C4-2B (cell line): ENCODE results near the gene TSHR.
"Not testable (repeated sequence)": the region's sequence is repeated elsewhere in the genome, so short reads cannot be mapped to it uniquely, and the experiment has no call there.

Source experiments
- ZFX ChIP-seq: fragments of 450-650 bp; IDR thresholded peaks from 2 replicates; pipeline ENCODE4 v1.6.1; 2017
- TF ChIP-seq, protein P1 (sequence below): fragments of 450-650 bp; conservative IDR thresholded peaks from 2 replicates; pipeline ENCODE4 v1.5.1; 2017; ENCODE audit warnings: mild to moderate bottlenecking

DNA sequence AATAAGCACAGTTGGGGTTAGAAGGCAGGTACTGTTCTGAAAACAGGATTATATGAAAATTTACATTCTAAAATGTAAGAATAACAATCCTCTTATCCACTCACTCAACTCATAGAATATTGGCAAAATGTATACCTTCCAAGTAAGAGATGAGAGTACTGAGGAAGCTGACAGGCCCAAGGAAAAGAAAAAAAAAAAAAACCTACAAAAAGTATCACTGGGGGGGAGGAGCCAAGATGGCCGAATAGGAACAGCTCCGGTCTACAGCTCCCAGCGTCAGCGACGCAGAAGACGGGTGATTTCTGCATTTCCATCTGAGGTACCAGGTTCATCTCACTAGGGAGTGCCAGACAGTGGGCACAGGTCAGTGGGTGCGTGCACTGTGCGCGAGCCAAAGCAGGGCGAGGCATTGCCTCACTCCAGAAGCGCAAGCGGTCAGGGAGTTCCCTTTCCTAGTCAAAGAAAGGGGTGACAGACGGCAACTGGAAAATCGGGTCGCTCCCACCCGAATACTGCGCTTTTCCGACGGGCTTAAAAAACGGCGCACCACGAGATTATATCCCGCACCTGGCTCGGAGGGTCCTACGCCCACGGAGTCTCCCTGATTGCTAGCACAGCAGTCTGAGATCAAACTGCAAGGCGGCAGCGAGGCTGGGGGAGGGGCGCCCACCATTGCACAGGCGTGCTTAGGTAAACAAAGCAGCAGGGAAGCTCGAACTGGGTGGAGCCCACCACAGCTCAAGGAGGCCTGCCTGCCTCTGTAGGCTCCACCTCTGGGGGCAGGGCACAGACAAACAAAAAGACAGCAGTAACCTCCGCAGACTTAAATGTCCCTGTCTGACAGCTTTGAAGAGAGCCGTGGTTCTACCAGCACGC lies 158.8 kb downstream of the TSHR start:
- TF ChIP-seq, protein P1, sequence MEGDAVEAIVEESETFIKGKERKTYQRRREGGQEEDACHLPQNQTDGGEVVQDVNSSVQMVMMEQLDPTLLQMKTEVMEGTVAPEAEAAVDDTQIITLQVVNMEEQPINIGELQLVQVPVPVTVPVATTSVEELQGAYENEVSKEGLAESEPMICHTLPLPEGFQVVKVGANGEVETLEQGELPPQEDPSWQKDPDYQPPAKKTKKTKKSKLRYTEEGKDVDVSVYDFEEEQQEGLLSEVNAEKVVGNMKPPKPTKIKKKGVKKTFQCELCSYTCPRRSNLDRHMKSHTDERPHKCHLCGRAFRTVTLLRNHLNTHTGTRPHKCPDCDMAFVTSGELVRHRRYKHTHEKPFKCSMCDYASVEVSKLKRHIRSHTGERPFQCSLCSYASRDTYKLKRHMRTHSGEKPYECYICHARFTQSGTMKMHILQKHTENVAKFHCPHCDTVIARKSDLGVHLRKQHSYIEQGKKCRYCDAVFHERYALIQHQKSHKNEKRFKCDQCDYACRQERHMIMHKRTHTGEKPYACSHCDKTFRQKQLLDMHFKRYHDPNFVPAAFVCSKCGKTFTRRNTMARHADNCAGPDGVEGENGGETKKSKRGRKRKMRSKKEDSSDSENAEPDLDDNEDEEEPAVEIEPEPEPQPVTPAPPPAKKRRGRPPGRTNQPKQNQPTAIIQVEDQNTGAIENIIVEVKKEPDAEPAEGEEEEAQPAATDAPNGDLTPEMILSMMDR: not testable (repeated sequence)
- TF ChIP-seq ZFX: not testable (repeated sequence)
